Right lobe of liver (tissue), 4 donors: Measurements from ENCODE around the gene SAMD11.

Experiments used
- CTCF ChIP-seq, 4 donors: fragments of 200-600 bp in 3 of 4; fragments of 450-650 bp in 1 of 4; IDR thresholded peaks; one replicate each; pipeline versions ENCODE4 v1.5.1 to v1.8.0; 2016 to 2022; ENCODE audit warnings: antibody characterized with exemption in 4 of 4, mild to moderate bottlenecking in 2 of 4
- POLR2A ChIP-seq: fragments of 450-650 bp; IDR thresholded peaks from one replicate; pipeline ENCODE4 v1.6.1; 2017; ENCODE audit warnings: antibody characterized with exemption, mild to moderate bottlenecking
- donor health status: DM: no; HTN: no; CAD: no.
- donor health status: DM: no; HTN: no; CAD: no.
- donor health status: DM: no; HTN: yes; CAD: no.

- TF ChIP-seq CTCF (IDR thresholded peaks at IDR 0.05) (no peak), POLR2A (no peak)
Measured at GRCh38 chr1:901108-901859, 22.4 kb upstream of the SAMD11 start.
